HepG2 (cell line): ENCODE measurements around the gene API5. TPM values are rescaled to one million over a fixed set of nuclear protein-coding genes. Genes with fewer than 3 reads are reported as not detected.

Experiments
- ATAC-seq: fragments of 200-7000 bp; cut with Tn5 transposase; 3 replicates; pipeline ENCODE4 v1.9.1; 2020; ENCODE audit warnings: mild to moderate bottlenecking, moderate library complexity
- BruUV-seq: library from RNA; stranded (reverse); fragments of 400-500 nt; replicated peaks from 2 replicates; lab custom pipeline; 2021; lab: Mats Ljungman, UMichigan
- CTCF ChIA-PET: fragments of 300-600 bp; formaldehyde crosslinking; extraction: SDS; loops from one replicate; lab custom pipeline; 2021; ENCODE audit warnings: low total read pairs, inconsistent platforms, low intra/inter-chr PET ratio; lab: Yijun Ruan, JAX
- POLR2A ChIA-PET: fragments of 350-600 bp; sonication (Branson Sonifier 250); formaldehyde crosslinking; loops from one replicate; lab custom pipeline; 2020; ENCODE audit warnings: antibody characterized with exemption, inconsistent platforms; lab: Yijun Ruan, JAX
- DNase-seq: peaks from one replicate; pipeline ENCODE4 v3.0.0-alpha.2; 2015; ENCODE audit warnings: low spot score
- FAIRE-seq: peaks from 3 replicates; lab custom pipeline; 2011; peaks lifted over from hg19 to GRCh38; lab: Jason Lieb, UNC
- H2AFZ ChIP-seq: one replicate; pipeline ENCODE4 v1.6.1; 2011; ENCODE audit warnings: low read length, inconsistent platforms
- H3K27ac ChIP-seq: fragments of 300-600 bp; 3 replicates; pipeline ENCODE4 v1.8.0; 2011; ENCODE audit warnings: mixed run types, mild to moderate bottlenecking, mixed read lengths, low read length, inconsistent platforms; ENCODE audit not compliant: insufficient read depth; ENCODE audit errors: extremely low read length
- H3K27me3 ChIP-seq, 2 experiments: fragments of 200-600 bp in 1 of 2; 2 replicates in 1 of 2; 3 replicates in 1 of 2; pipeline versions ENCODE4 v1.6.0 to v1.8.0; 2011; ENCODE audit warnings: low read length in 2 of 2, mild to moderate bottlenecking in 2 of 2, moderate library complexity in 2 of 2, inconsistent platforms in 1 of 2; ENCODE audit not compliant: insufficient read depth in 2 of 2, control insufficient read depth in 1 of 2
- H3K36me3 ChIP-seq, 2 experiments: fragments of 200-600 bp in 1 of 2; replicated peaks in 1 of 2; 2 replicates in 1 of 2; 3 replicates in 1 of 2; pipeline versions ENCODE4 v1.5.1 to v1.8.0; 2011; ENCODE audit warnings: low read length in 2 of 2, inconsistent platforms in 1 of 2; ENCODE audit not compliant: insufficient read depth in 2 of 2, control insufficient read depth in 1 of 2
- H3K4me1 ChIP-seq: 2 replicates; pipeline ENCODE4 v1.5.1; 2012; ENCODE audit warnings: low read length, inconsistent platforms; ENCODE audit not compliant: insufficient read depth
- H3K4me2 ChIP-seq: 2 replicates; pipeline ENCODE4 v1.6.0; 2011; ENCODE audit warnings: low read depth, low read length, inconsistent platforms
- H3K4me3 ChIP-seq, 3 experiments: fragments of 200-600 bp in 1 of 3; sonication (generic), shearing (Covaris generic) in 1 of 3; replicated peaks in 1 of 3; 2 replicates each; pipeline ENCODE4 v1.5.1; 2011 to 2016; ENCODE audit warnings: low read length in 3 of 3, inconsistent platforms in 2 of 3, low read depth in 2 of 3, mild to moderate bottlenecking in 2 of 3, control low read depth in 1 of 3, mixed read lengths in 1 of 3; ENCODE audit not compliant: insufficient read depth in 1 of 3
- H3K79me2 ChIP-seq: one replicate; pipeline ENCODE4 v1.6.1; 2011; ENCODE audit warnings: low read length, inconsistent platforms; ENCODE audit not compliant: insufficient read depth
- H3K9ac ChIP-seq: 2 replicates; pipeline ENCODE4 v1.6.0; 2011; ENCODE audit warnings: mild to moderate bottlenecking, low read depth, low read length, inconsistent platforms; ENCODE audit not compliant: insufficient read depth
- H3K9me3 ChIP-seq: 2 replicates; pipeline ENCODE4 v1.5.1; 2012; ENCODE audit warnings: mild to moderate bottlenecking, low read length
- H4K20me1 ChIP-seq: 2 replicates; pipeline ENCODE4 v1.6.0; 2011; ENCODE audit warnings: inconsistent platforms, mild to moderate bottlenecking, low read length, moderate library complexity; ENCODE audit not compliant: insufficient read depth
- ETV6 ChIP-seq: sonication (generic); formaldehyde crosslinking; conservative IDR thresholded peaks from 2 replicates; pipeline ENCODE4 v1.4.0; 2020; ENCODE audit warnings: missing genetic modification reagents
- FOXA3 ChIP-seq: IDR thresholded peaks from 2 replicates; pipeline ENCODE4 v1.6.1; 2016; ENCODE audit warnings: missing genetic modification reagents, missing compliant biosample characterization
- MED13 ChIP-seq: sonication (generic); formaldehyde crosslinking; IDR thresholded peaks from 2 replicates; pipeline ENCODE4 v1.5.0; 2020; ENCODE audit warnings: missing genetic modification reagents
- PHF5A ChIP-seq: IDR thresholded peaks from one replicate; pipeline ENCODE4 v1.6.1; 2018; ENCODE audit warnings: low read depth, missing genetic modification reagents; ENCODE audit not compliant: unreplicated experiment
- POGZ ChIP-seq: sonication (generic); formaldehyde crosslinking; IDR thresholded peaks from 2 replicates; pipeline ENCODE4 v1.4.0; 2020; ENCODE audit warnings: mild to moderate bottlenecking, missing genetic modification reagents
- POLR2AphosphoS5 ChIP-seq: IDR thresholded peaks from 2 replicates; pipeline ENCODE4 v1.6.1; 2012; ENCODE audit warnings: low read depth, low read length
- REL ChIP-seq: sonication (generic); formaldehyde crosslinking; conservative IDR thresholded peaks from 2 replicates; pipeline ENCODE4 v1.8.0; 2022; ENCODE audit warnings: mild to moderate bottlenecking, missing genetic modification reagents, moderate library complexity
- SMARCE1 ChIP-seq: fragments of 450-650 bp; IDR thresholded peaks from 2 replicates; pipeline ENCODE4 v1.6.1; 2017; ENCODE audit warnings: borderline replicate concordance
- SRF ChIP-seq: IDR thresholded peaks from 2 replicates; pipeline ENCODE4 v1.6.1; 2011; ENCODE audit warnings: mild to moderate bottlenecking, low read depth, low read length, moderate library complexity
- ZKSCAN5 ChIP-seq: sonication (generic); formaldehyde crosslinking; IDR thresholded peaks from 2 replicates; pipeline ENCODE4 v1.5.1; 2020; ENCODE audit warnings: mild to moderate bottlenecking, missing genetic modification reagents
- ZNF441 ChIP-seq: sonication (generic); formaldehyde crosslinking; IDR thresholded peaks from 2 replicates; pipeline ENCODE4 v1.7.0; 2021; ENCODE audit warnings: missing genetic modification reagents, borderline replicate concordance
- ZNF780A ChIP-seq: sonication (generic); formaldehyde crosslinking; IDR thresholded peaks from 2 replicates; pipeline ENCODE4 v1.8.0; 2022; ENCODE audit warnings: mild to moderate bottlenecking, missing genetic modification reagents, moderate library complexity
- WGBS: methylation state at CpG from one replicate; pipeline ENCODE4 v1.1.6; 2017; ENCODE audit warnings: low lambda C conversion rate; 5-methylcytosine and 5-hydroxymethylcytosine counted together
- in situ Hi-C: cut with HindIII; loops from 2 replicates; pipeline ENCODE4 v1.10.0; 2017; ENCODE audit warnings: low pct_unique_long_range_greater_than_20kb; ENCODE audit not compliant: extremely low pct_ligation_motif_present
- intact Hi-C: fragments of 100-400 bp; cut with micrococcal nuclease; formaldehyde crosslinking; loops from one replicate; pipeline ENCODE4 v1.10.0; 2022; ENCODE audit not compliant: unreplicated experiment
- polyA plus RNA-seq, 8 experiments: library from polyadenylated mRNA; depleted of rRNA in 3 of 8; stranded (reverse) in 7 of 8; unstranded in 1 of 8; fragments of >200 nt; fragmentation: Illumina TruSeq in 4 of 8; extraction: Trizol in 4 of 8; gene quantifications; 2 replicates each; pipeline versions ENCODE4 v1.2.1 to v1.2.3, GENCODE V29; 2011 to 2016; ENCODE audit warnings: low read depth in 4 of 8, missing spikeins in 1 of 8, mixed read lengths in 1 of 8; ENCODE audit not compliant: insufficient read depth in 1 of 8
- total RNA-seq, 5 experiments: library from RNA; depleted of rRNA; stranded (reverse); fragments of >200 nt; fragmentation: Illumina TruSeq; extraction: Trizol; gene quantifications; 2 replicates each; pipeline ENCODE4 v1.2.3, GENCODE V29; 2016; ENCODE audit warnings: low read depth in 1 of 5
- TF ChIP-seq, protein P1 (sequence below): IDR thresholded peaks from 2 replicates; pipeline ENCODE4 v1.4.0; 2020; ENCODE audit warnings: mild to moderate bottlenecking, missing genetic modification reagents
- TF ChIP-seq, protein P2 (sequence below): sonication (generic); formaldehyde crosslinking; IDR thresholded peaks from 2 replicates; pipeline ENCODE4 v1.4.0; 2020; ENCODE audit warnings: mild to moderate bottlenecking, missing genetic modification reagents
- TF ChIP-seq, protein P3 (sequence below): sonication (generic); formaldehyde crosslinking; IDR thresholded peaks from 2 replicates; pipeline ENCODE4 v1.8.1; 2022; ENCODE audit warnings: low read depth, mild to moderate bottlenecking, missing genetic modification reagents

The API5 gene
- total and polyA plus RNA-seq, 2 of the 13 experiments (the other 11 are each of a cell fraction or from before 2014, with no cell fraction given): 21.6 to 59.0 TPM

DNA sequence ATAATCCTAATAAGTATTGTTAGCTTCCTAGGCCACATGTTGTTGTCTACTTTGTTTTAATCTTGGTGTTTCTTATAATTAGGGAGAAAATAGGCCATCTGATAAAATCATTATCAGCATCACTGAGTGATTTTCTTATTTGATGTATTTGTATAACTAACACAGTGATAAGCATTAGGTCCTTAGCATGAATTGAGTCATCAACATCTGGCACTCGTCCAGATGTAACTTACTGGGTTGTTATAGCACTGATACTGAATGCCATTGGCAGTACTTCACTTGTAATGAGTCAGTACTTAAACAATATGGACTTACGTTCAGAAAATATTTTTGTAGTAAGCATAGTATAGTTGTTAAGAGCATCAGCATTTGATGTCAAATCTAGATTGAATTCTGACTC, 16.2 kb downstream of the API5 start:
- H2AFZ ChIP-seq: no peak overlapping the region
- intact Hi-C loops: no loop called here
- no peak for TF ChIP-seq ETV6
- TF ChIP-seq PHF5A (CRISPR knock-in tag): no peak
- TF ChIP-seq POLR2AphosphoS5: no peak
- no peak for TF ChIP-seq SMARCE1
- TF ChIP-seq POGZ (CRISPR knock-in tag): no peak
- TF ChIP-seq SRF: no peak
- no peak for TF ChIP-seq ZNF441 (CRISPR knock-in tag)
- no peak for TF ChIP-seq FOXA3 (CRISPR knock-in tag)
- TF ChIP-seq, protein P1, sequence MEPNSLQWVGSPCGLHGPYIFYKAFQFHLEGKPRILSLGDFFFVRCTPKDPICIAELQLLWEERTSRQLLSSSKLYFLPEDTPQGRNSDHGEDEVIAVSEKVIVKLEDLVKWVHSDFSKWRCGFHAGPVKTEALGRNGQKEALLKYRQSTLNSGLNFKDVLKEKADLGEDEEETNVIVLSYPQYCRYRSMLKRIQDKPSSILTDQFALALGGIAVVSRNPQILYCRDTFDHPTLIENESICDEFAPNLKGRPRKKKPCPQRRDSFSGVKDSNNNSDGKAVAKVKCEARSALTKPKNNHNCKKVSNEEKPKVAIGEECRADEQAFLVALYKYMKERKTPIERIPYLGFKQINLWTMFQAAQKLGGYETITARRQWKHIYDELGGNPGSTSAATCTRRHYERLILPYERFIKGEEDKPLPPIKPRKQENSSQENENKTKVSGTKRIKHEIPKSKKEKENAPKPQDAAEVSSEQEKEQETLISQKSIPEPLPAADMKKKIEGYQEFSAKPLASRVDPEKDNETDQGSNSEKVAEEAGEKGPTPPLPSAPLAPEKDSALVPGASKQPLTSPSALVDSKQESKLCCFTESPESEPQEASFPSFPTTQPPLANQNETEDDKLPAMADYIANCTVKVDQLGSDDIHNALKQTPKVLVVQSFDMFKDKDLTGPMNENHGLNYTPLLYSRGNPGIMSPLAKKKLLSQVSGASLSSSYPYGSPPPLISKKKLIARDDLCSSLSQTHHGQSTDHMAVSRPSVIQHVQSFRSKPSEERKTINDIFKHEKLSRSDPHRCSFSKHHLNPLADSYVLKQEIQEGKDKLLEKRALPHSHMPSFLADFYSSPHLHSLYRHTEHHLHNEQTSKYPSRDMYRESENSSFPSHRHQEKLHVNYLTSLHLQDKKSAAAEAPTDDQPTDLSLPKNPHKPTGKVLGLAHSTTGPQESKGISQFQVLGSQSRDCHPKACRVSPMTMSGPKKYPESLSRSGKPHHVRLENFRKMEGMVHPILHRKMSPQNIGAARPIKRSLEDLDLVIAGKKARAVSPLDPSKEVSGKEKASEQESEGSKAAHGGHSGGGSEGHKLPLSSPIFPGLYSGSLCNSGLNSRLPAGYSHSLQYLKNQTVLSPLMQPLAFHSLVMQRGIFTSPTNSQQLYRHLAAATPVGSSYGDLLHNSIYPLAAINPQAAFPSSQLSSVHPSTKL (CRISPR knock-in tag): no peak
- no peak for TF ChIP-seq REL (CRISPR knock-in tag)
- TF ChIP-seq ZNF780A (CRISPR knock-in tag): no peak
- TF ChIP-seq, protein P2, sequence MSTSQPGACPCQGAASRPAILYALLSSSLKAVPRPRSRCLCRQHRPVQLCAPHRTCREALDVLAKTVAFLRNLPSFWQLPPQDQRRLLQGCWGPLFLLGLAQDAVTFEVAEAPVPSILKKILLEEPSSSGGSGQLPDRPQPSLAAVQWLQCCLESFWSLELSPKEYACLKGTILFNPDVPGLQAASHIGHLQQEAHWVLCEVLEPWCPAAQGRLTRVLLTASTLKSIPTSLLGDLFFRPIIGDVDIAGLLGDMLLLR (CRISPR knock-in tag): no peak
- TF ChIP-seq, protein P3, sequence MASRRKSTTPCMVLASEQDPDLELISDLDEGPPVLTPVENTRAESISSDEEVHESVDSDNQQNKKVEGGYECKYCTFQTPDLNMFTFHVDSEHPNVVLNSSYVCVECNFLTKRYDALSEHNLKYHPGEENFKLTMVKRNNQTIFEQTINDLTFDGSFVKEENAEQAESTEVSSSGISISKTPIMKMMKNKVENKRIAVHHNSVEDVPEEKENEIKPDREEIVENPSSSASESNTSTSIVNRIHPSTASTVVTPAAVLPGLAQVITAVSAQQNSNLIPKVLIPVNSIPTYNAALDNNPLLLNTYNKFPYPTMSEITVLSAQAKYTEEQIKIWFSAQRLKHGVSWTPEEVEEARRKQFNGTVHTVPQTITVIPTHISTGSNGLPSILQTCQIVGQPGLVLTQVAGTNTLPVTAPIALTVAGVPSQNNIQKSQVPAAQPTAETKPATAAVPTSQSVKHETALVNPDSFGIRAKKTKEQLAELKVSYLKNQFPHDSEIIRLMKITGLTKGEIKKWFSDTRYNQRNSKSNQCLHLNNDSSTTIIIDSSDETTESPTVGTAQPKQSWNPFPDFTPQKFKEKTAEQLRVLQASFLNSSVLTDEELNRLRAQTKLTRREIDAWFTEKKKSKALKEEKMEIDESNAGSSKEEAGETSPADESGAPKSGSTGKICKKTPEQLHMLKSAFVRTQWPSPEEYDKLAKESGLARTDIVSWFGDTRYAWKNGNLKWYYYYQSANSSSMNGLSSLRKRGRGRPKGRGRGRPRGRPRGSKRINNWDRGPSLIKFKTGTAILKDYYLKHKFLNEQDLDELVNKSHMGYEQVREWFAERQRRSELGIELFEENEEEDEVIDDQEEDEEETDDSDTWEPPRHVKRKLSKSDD (CRISPR knock-in tag): no peak
- TF ChIP-seq ZKSCAN5: no peak
- TF ChIP-seq MED13 (CRISPR knock-in tag): no peak
- TF ChIP-seq, all 625 proteins: peak for 0
- peak; percentile 27 for DNase-seq
- no peak for FAIRE-seq
- WGBS: 89% methylated on average over 2 of the region's 2 CpGs
- H4K20me1 ChIP-seq: no peaks in the 10 kb centered on the region
- ChIA-PET CTCF (no interaction called here), POLR2A (interaction anchor here (1.1 kb wide), 1 partner anchor 30 kb away, joined by 3 read pairs; the partner anchor contains the start of gene TTC17)
- H3K4me3 ChIP-seq: no peak overlapping the region
- no peak overlapping the region for H3K9ac ChIP-seq
- BruUV-seq: no TSS peak
- in situ Hi-C loops: loop anchor here (10.0 kb wide), 1 partner anchor 87 kb away; no protein-coding TSS in a partner anchor
- no peak overlapping the region for H3K27ac ChIP-seq
- H3K27me3 ChIP-seq: no peaks in the 10 kb centered on the region
- no peaks in the 10 kb centered on the region for H3K4me1 ChIP-seq
- peaks cover 19 to 74% of the 10 kb centered on the region in 2 experiments for H3K36me3 ChIP-seq
- H3K79me2 ChIP-seq: no peaks in the 10 kb centered on the region
- ATAC-seq: no peak
- no peaks in the 10 kb centered on the region for H3K9me3 ChIP-seq
- H3K4me2 ChIP-seq: no peak overlapping the region
